GM12878 (cell line): Measurements from ENCODE around the gene PRDM9. TPM values are rescaled to one million over a fixed set of nuclear protein-coding genes. Genes with fewer than 3 reads are reported as not detected.

ENCODE experiments used
- ATAC-seq: fragments of 200-7000 bp; cut with Tn5 transposase; 3 replicates; pipeline ENCODE4 v1.9.1; 2020; ENCODE audit warnings: mild to moderate bottlenecking, moderate library complexity
- BruUV-seq: library from RNA; stranded (reverse); fragments of 400-500 nt; replicated peaks from 2 replicates; lab custom pipeline; 2021; lab: Mats Ljungman, UMichigan
- CTCF ChIA-PET: fragments of 300-600 bp; sonication (Branson Sonifier 250); formaldehyde crosslinking; extraction: SDS; loops from one replicate; lab custom pipeline; 2021; ENCODE audit warnings: inconsistent platforms; lab: Yijun Ruan, JAX
- POLR2A ChIA-PET: fragments of 350-600 bp; formaldehyde crosslinking; extraction: SDS; loops from one replicate; lab custom pipeline; 2021; ENCODE audit warnings: inconsistent platforms; lab: Charles Lee
- RAD21 ChIA-PET: fragments of 300-600 bp; sonication (Branson Sonifier 250); formaldehyde crosslinking; loops from one replicate; lab custom pipeline; 2023; ENCODE audit warnings: antibody characterized with exemption; ENCODE audit not compliant: unreplicated experiment; lab: Charles Lee
- SMC1A ChIA-PET: fragments of 300-600 bp; sonication (Branson Sonifier 250); formaldehyde crosslinking; loops from one replicate; lab custom pipeline; 2023; ENCODE audit not compliant: unreplicated experiment, uncharacterized antibody; lab: Charles Lee
- DNase-seq: peaks from one replicate; pipeline ENCODE4 v3.0.0-alpha.2; 2011; ENCODE audit warnings: low read depth, low spot score
- FAIRE-seq: peaks from 3 replicates; lab custom pipeline; 2011; peaks lifted over from hg19 to GRCh38; lab: Jason Lieb, UNC
- H2AFZ ChIP-seq: 2 replicates; pipeline ENCODE4 v1.6.0; 2011; ENCODE audit warnings: low read depth, low read length, control low read depth; ENCODE audit not compliant: control insufficient read depth
- H3K27ac ChIP-seq: 2 replicates; pipeline ENCODE4 v1.5.1; 2011; ENCODE audit warnings: control low read depth; ENCODE audit not compliant: control insufficient read depth, insufficient read depth
- H3K27me3 ChIP-seq, 2 experiments: replicated peaks in 1 of 2; 2 replicates each; pipeline versions ENCODE4 v1.6.0 to v1.6.1; 2011; ENCODE audit warnings: low read length in 1 of 2; ENCODE audit not compliant: control insufficient read depth in 2 of 2, insufficient read depth in 2 of 2
- H3K36me3 ChIP-seq, 2 experiments: 2 replicates each; pipeline ENCODE4 v1.5.1; 2011; ENCODE audit warnings: low read length in 1 of 2; ENCODE audit not compliant: control insufficient read depth in 2 of 2, insufficient read depth in 2 of 2
- H3K4me1 ChIP-seq: 2 replicates; pipeline ENCODE4 v1.6.1; 2011; ENCODE audit warnings: mild to moderate bottlenecking, low read length, moderate library complexity, mixed read lengths; ENCODE audit not compliant: control insufficient read depth, insufficient read depth
- H3K4me2 ChIP-seq: 2 replicates; pipeline ENCODE4 v1.6.0; 2011; ENCODE audit warnings: control low read depth; ENCODE audit not compliant: control insufficient read depth, insufficient read depth
- H3K4me3 ChIP-seq: fragments of 200-600 bp; sonication (generic); 2 replicates; pipeline ENCODE4 v1.5.1; 2016
- H3K79me2 ChIP-seq: 2 replicates; pipeline ENCODE4 v1.6.0; 2011; ENCODE audit warnings: low read length; ENCODE audit not compliant: control insufficient read depth, insufficient read depth
- H3K9ac ChIP-seq: 2 replicates; pipeline ENCODE4 v1.8.0; 2011; ENCODE audit warnings: low read length, control low read depth, mixed read lengths; ENCODE audit not compliant: control insufficient read depth, insufficient read depth
- H3K9me3 ChIP-seq: replicated peaks from 3 replicates; pipeline ENCODE4 v1.5.1; 2011; ENCODE audit warnings: mild to moderate bottlenecking, low read length; ENCODE audit not compliant: control insufficient read depth, insufficient read depth
- H4K20me1 ChIP-seq: 2 replicates; pipeline ENCODE4 v1.6.0; 2011; ENCODE audit not compliant: control insufficient read depth, insufficient read depth
- ATF7 ChIP-seq: fragments of 450-650 bp; IDR thresholded peaks from 2 replicates; pipeline ENCODE4 v1.6.1; 2016; ENCODE audit warnings: low read depth, mild to moderate bottlenecking
- CEBPB ChIP-seq, 2 experiments: fragments of 150-350 bp in 1 of 2; IDR thresholded peaks; 2 replicates each; pipeline ENCODE4 v1.6.1; 2012 to 2014; ENCODE audit warnings: low read depth in 2 of 2, low read length in 2 of 2, borderline replicate concordance in 1 of 2, inconsistent platforms in 1 of 2
- CHD1 ChIP-seq: IDR thresholded peaks from 2 replicates; pipeline ENCODE4 v1.6.1; 2012; ENCODE audit warnings: low read depth, low read length, improper control_type of control experiment
- CREM ChIP-seq: IDR thresholded peaks from 2 replicates; pipeline ENCODE4 v1.6.1; 2014; ENCODE audit warnings: antibody characterized with exemption, low read depth
- HCFC1 ChIP-seq: fragments of 150-350 bp; IDR thresholded peaks from 2 replicates; pipeline ENCODE4 v1.6.1; 2014; ENCODE audit warnings: low read length
- HDAC2 ChIP-seq: fragments of 200-600 bp; sonication (generic); IDR thresholded peaks from 2 replicates; pipeline ENCODE4 v1.6.1; 2017
- IKZF1 ChIP-seq: fragments of 450-650 bp; conservative IDR thresholded peaks from 2 replicates; pipeline ENCODE4 v1.6.1; 2017; ENCODE audit warnings: antibody characterized with exemption, mild to moderate bottlenecking
- KAT2A ChIP-seq: conservative IDR thresholded peaks from 2 replicates; pipeline ENCODE4 v1.6.1; 2011; ENCODE audit warnings: low read depth, low read length; ENCODE audit not compliant: control insufficient read depth
- MTA2 ChIP-seq: fragments of 450-650 bp; IDR thresholded peaks from 2 replicates; pipeline ENCODE4 v1.6.1; 2016; ENCODE audit warnings: low read depth, mild to moderate bottlenecking, moderate library complexity
- PML ChIP-seq: IDR thresholded peaks from 2 replicates; pipeline ENCODE4 v1.6.1; 2012; ENCODE audit warnings: low read length, inconsistent platforms
- SMC3 ChIP-seq: IDR thresholded peaks from 2 replicates; pipeline ENCODE4 v1.6.1; 2011; ENCODE audit warnings: low read length, improper control_type of control experiment, borderline replicate concordance
- SREBF2 ChIP-seq: IDR thresholded peaks from 2 replicates; pipeline ENCODE4 v1.6.1; 2012; ENCODE audit warnings: mild to moderate bottlenecking, low read length
- in situ Hi-C: fragments of 300-500 bp; cut with MboI; formaldehyde crosslinking; loops from 9 replicates; pipeline ENCODE4 v1.14.3; 2018; ENCODE audit warnings: mixed read lengths
- intact Hi-C: fragments of 100-400 bp; cut with micrococcal nuclease; formaldehyde crosslinking; loops from one replicate; pipeline ENCODE4 v1.14.2; 2022; ENCODE audit not compliant: unreplicated experiment
- polyA plus RNA-seq, 11 experiments: library from polyadenylated mRNA; depleted of rRNA in 4 of 11; unstranded in 6 of 11; stranded (reverse) in 5 of 11; fragments of >200 nt; fragmentation: Nextera tagmentation in 4 of 11; fragmentation: Illumina TruSeq in 1 of 11; extraction: Ambion mirVana in 4 of 11; extraction: Trizol in 1 of 11; gene quantifications; 1 replicate in 1 of 11; 2 replicates in 10 of 11; pipeline versions ENCODE4 v1.2.1 to v1.2.3, GENCODE V29; 2011 to 2016; ENCODE audit warnings: inconsistent platforms in 2 of 11, missing spikeins in 2 of 11, low read depth in 1 of 11
- total RNA-seq, 4 experiments: library from RNA; depleted of rRNA in 3 of 4; stranded (reverse); fragments of >200 nt in 3 of 4; fragmentation: Illumina TruSeq in 1 of 4; extraction: Trizol in 1 of 4; gene quantifications; 2 replicates each; pipeline versions ENCODE4 v1.2.1 to v1.2.3, GENCODE V29; 2013 to 2021
- TF ChIP-seq, protein P1 (sequence below): fragments of 450-650 bp; IDR thresholded peaks from 2 replicates; pipeline ENCODE4 v1.6.1; 2017; ENCODE audit warnings: borderline replicate concordance
- TF ChIP-seq, protein P2 (sequence below): IDR thresholded peaks from 2 replicates; pipeline ENCODE4 v1.6.1; 2011; ENCODE audit warnings: low read depth, low read length, improper control_type of control experiment, borderline replicate concordance
- TF ChIP-seq, protein P3 (sequence below): fragments of 450-650 bp; IDR thresholded peaks from 2 replicates; pipeline ENCODE4 v1.6.1; 2018; ENCODE audit warnings: mild to moderate bottlenecking, low read depth, moderate library complexity; ENCODE audit not compliant: partially characterized antibody
- TF ChIP-seq, protein P4 (sequence below): fragments of 450-650 bp; IDR thresholded peaks from 2 replicates; pipeline ENCODE4 v1.6.1; 2017; ENCODE audit warnings: low read depth, mild to moderate bottlenecking, moderate library complexity
- TF ChIP-seq, protein P5 (sequence below): fragments of 450-650 bp; IDR thresholded peaks from 2 replicates; pipeline ENCODE4 v1.6.1; 2017; ENCODE audit warnings: mild to moderate bottlenecking

Gene PRDM9
- total and polyA plus RNA-seq, 10 of the 15 experiments (the other 5 are each of a cell fraction or from before 2014, with no cell fraction given): not detected

- TF ChIP-seq, protein P1, sequence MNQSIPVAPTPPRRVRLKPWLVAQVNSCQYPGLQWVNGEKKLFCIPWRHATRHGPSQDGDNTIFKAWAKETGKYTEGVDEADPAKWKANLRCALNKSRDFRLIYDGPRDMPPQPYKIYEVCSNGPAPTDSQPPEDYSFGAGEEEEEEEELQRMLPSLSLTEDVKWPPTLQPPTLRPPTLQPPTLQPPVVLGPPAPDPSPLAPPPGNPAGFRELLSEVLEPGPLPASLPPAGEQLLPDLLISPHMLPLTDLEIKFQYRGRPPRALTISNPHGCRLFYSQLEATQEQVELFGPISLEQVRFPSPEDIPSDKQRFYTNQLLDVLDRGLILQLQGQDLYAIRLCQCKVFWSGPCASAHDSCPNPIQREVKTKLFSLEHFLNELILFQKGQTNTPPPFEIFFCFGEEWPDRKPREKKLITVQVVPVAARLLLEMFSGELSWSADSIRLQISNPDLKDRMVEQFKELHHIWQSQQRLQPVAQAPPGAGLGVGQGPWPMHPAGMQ: no peak
- TF ChIP-seq MTA2 (no peak), IKZF1 (no peak), ATF7 (no peak), PML (no peak)
Measured at GRCh38 chr5:23468658-23469057, 38.8 kb upstream of the PRDM9 start (continued).

- ChIA-PET POLR2A (no interaction called here), SMC1A (interaction anchor here (1.1 to 2.0 kb wide), 3 partner anchors 14 to 24 kb away, joined by 4 to 6 read pairs (median 6); no protein-coding TSS in a partner anchor), RAD21 (no interaction called here), CTCF (no interaction called here)
- Histone ChIP-seq H2AFZ (no peak overlapping the region), H3K4me2 (no peak overlapping the region), H3K4me3 (no peak overlapping the region), H3K9me3 (no peaks in the 10 kb centered on the region), H3K27me3 (no peaks in the 10 kb centered on the region), H3K36me3 (no peaks in the 10 kb centered on the region), H4K20me1 (no peaks in the 10 kb centered on the region), H3K27ac (no peak overlapping the region), H3K9ac (no peak overlapping the region), H3K4me1 (no peaks in the 10 kb centered on the region), H3K79me2 (no peaks in the 10 kb centered on the region)
- ATAC-seq: no peak
- intact Hi-C loops (no loop called here), in situ Hi-C loops (no loop called here)
- no peak for DNase-seq
- BruUV-seq: no TSS peak
- FAIRE-seq: no peak
- TF ChIP-seq SMC3 (no peak), SREBF2 (no peak), KAT2A (no peak), HCFC1 (no peak), CREM (no peak), HDAC2 (no peak), CEBPB (IDR thresholded peaks at IDR 0.05; ENCODE audit: borderline replicate concordance in 1 of 2, low read depth in 2 of 2, low read length in 2 of 2) (no peak), CHD1 (no peak)
- TF ChIP-seq, protein P2, sequence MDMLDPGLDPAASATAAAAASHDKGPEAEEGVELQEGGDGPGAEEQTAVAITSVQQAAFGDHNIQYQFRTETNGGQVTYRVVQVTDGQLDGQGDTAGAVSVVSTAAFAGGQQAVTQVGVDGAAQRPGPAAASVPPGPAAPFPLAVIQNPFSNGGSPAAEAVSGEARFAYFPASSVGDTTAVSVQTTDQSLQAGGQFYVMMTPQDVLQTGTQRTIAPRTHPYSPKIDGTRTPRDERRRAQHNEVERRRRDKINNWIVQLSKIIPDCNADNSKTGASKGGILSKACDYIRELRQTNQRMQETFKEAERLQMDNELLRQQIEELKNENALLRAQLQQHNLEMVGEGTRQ: no peak
- TF ChIP-seq, protein P3, sequence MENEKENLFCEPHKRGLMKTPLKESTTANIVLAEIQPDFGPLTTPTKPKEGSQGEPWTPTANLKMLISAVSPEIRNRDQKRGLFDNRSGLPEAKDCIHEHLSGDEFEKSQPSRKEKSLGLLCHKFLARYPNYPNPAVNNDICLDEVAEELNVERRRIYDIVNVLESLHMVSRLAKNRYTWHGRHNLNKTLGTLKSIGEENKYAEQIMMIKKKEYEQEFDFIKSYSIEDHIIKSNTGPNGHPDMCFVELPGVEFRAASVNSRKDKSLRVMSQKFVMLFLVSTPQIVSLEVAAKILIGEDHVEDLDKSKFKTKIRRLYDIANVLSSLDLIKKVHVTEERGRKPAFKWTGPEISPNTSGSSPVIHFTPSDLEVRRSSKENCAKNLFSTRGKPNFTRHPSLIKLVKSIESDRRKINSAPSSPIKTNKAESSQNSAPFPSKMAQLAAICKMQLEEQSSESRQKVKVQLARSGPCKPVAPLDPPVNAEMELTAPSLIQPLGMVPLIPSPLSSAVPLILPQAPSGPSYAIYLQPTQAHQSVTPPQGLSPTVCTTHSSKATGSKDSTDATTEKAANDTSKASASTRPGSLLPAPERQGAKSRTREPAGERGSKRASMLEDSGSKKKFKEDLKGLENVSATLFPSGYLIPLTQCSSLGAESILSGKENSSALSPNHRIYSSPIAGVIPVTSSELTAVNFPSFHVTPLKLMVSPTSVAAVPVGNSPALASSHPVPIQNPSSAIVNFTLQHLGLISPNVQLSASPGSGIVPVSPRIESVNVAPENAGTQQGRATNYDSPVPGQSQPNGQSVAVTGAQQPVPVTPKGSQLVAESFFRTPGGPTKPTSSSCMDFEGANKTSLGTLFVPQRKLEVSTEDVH: no peak
- TF ChIP-seq, protein P4, sequence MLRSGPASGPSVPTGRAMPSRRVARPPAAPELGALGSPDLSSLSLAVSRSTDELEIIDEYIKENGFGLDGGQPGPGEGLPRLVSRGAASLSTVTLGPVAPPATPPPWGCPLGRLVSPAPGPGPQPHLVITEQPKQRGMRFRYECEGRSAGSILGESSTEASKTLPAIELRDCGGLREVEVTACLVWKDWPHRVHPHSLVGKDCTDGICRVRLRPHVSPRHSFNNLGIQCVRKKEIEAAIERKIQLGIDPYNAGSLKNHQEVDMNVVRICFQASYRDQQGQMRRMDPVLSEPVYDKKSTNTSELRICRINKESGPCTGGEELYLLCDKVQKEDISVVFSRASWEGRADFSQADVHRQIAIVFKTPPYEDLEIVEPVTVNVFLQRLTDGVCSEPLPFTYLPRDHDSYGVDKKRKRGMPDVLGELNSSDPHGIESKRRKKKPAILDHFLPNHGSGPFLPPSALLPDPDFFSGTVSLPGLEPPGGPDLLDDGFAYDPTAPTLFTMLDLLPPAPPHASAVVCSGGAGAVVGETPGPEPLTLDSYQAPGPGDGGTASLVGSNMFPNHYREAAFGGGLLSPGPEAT: no peak
- TF ChIP-seq, protein P5, sequence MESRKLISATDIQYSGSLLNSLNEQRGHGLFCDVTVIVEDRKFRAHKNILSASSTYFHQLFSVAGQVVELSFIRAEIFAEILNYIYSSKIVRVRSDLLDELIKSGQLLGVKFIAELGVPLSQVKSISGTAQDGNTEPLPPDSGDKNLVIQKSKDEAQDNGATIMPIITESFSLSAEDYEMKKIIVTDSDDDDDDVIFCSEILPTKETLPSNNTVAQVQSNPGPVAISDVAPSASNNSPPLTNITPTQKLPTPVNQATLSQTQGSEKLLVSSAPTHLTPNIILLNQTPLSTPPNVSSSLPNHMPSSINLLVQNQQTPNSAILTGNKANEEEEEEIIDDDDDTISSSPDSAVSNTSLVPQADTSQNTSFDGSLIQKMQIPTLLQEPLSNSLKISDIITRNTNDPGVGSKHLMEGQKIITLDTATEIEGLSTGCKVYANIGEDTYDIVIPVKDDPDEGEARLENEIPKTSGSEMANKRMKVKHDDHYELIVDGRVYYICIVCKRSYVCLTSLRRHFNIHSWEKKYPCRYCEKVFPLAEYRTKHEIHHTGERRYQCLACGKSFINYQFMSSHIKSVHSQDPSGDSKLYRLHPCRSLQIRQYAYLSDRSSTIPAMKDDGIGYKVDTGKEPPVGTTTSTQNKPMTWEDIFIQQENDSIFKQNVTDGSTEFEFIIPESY: no peak
Measured at GRCh38 chr5:23473915-23474314, 33.5 kb upstream of the PRDM9 start.
